Measurements from ENCODE around the gene RAB7A. TPM values are rescaled to one million over a fixed set of nuclear protein-coding genes. Genes with fewer than 3 reads are reported as not detected.

RAB7A gene
- total RNA-seq, 4 donors from 2014 or later = 45.0 to 121 (median 101) TPM

DNA sequence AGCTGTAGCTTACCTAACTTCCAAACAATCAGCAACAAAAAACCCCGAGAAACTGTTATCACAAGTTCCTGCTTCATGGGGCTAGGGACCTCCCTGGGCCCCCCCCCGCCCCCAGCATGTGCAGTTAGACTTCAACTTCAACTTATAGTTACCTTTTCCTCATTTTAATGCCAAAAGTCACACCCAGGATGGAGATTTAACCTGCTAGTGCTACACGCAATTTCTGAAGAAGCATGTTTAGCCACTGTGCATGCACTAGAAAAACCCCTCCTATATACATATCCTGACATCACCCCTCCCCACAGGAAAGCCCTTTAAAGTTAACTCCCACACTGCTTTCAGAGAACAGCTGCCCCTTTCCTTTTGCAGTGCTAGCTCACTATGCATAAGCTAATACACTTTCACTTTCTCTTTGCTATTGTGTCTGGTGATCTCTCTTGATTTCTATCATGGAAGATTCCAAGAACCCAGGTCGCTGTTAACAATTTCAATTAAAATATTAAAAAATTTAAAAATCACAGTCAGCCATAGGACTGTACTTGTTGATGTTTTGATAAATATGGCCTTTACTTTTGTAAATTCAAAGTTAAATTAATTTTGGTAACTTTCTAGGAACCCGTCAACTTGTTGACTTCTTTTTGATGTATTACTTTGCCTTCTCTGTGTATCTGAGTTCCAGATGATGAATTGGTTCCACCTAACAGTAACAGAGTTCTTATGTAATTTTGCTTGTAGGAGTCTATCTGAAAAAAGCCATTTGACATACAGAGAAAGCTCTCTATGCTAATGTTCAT is 78.2 kb downstream of the RAB7A start:
- intact Hi-C loops (cut with DNase I; ENCODE audit: low total_unique reads) = no loop called here
- Histone ChIP-seq H3K4me3 (peak overlapping the region in 1 of 4 donors; percentile 3), H3K9me3 (no peaks in the 10 kb centered on the region), H3K27ac (peak overlapping the region; percentile 47 to 68 (median 56)), H3K4me1 (peaks cover 14 to 56% (median 20%) of the 10 kb centered on the region in 4 donors), H3K27me3 (no peaks in the 10 kb centered on the region), H3K36me3 (peaks cover 0 to 24% (median 10%) of the 10 kb centered on the region in 4 donors)
- no peak for DNase-seq
- 33 to 34% methylated on average over 4 to 5 of the region's 5 CpGs for WGBS, 2 donors (ENCODE audit: low coverage in 1 of 2)
- in situ Hi-C loops (cut with MboI; ENCODE audit: low pct_ligation_motif_present in 1 of 4, low pct_unique_long_range_greater_than_20kb in 1 of 4, low sequenced_read_pairs in 3 of 4) = no loop called here
- TF ChIP-seq, protein P1, sequence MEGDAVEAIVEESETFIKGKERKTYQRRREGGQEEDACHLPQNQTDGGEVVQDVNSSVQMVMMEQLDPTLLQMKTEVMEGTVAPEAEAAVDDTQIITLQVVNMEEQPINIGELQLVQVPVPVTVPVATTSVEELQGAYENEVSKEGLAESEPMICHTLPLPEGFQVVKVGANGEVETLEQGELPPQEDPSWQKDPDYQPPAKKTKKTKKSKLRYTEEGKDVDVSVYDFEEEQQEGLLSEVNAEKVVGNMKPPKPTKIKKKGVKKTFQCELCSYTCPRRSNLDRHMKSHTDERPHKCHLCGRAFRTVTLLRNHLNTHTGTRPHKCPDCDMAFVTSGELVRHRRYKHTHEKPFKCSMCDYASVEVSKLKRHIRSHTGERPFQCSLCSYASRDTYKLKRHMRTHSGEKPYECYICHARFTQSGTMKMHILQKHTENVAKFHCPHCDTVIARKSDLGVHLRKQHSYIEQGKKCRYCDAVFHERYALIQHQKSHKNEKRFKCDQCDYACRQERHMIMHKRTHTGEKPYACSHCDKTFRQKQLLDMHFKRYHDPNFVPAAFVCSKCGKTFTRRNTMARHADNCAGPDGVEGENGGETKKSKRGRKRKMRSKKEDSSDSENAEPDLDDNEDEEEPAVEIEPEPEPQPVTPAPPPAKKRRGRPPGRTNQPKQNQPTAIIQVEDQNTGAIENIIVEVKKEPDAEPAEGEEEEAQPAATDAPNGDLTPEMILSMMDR (IDR thresholded peaks at IDR 0.05) = no peak

DNA sequence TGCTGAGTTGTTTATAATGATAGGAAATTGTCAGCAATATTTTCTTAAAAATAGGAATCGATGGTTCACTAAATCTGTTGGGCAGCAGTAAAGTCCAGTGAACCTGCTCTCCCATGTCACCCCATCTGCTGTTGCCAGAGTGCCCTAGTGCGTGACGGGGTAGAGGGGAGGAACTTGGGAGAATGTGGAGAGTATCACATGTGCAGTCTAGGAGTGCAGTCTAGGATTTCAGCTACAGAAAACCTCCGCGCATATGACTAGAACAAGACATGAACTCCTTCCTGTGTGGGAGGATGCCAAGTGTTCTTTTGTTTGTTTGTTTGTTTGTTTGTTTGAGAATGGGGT is 78.8 kb downstream of the RAB7A start:
- no peaks in the 10 kb centered on the region for H3K9me3 ChIP-seq
- 74% methylated on average over 5 of the region's 5 CpGs; no CpG with 5 or more reads in 1 of the 2 donors for WGBS, 2 donors (ENCODE audit: low coverage in 1 of 2)
- in situ Hi-C loops (cut with MboI; ENCODE audit: low pct_ligation_motif_present in 1 of 4, low pct_unique_long_range_greater_than_20kb in 1 of 4, low sequenced_read_pairs in 3 of 4) (no loop called here), intact Hi-C loops (cut with DNase I; ENCODE audit: low total_unique reads) (no loop called here)
- H3K36me3 ChIP-seq = peaks cover 0 to 19% (median 9%) of the 10 kb centered on the region in 4 donors
- H3K4me1 ChIP-seq = peaks cover 14 to 56% (median 20%) of the 10 kb centered on the region in 4 donors
- no peaks in the 10 kb centered on the region for H3K27me3 ChIP-seq
- H3K4me3 ChIP-seq = peak overlapping the region in 1 of 4 donors; percentile 3
- no peak for DNase-seq
- H3K27ac ChIP-seq = peak overlapping the region; percentile 47 to 68 (median 56)
- TF ChIP-seq POLR2AphosphoS5 (IDR thresholded peaks at IDR 0.05) = no peak
- TF ChIP-seq, protein P1 (IDR thresholded peaks at IDR 0.05) = no peak
- no peak for TF ChIP-seq EP300 (IDR thresholded peaks at IDR 0.05; ENCODE audit: low read depth)
- no peak for TF ChIP-seq POLR2A (IDR thresholded peaks at IDR 0.05)

DNA sequence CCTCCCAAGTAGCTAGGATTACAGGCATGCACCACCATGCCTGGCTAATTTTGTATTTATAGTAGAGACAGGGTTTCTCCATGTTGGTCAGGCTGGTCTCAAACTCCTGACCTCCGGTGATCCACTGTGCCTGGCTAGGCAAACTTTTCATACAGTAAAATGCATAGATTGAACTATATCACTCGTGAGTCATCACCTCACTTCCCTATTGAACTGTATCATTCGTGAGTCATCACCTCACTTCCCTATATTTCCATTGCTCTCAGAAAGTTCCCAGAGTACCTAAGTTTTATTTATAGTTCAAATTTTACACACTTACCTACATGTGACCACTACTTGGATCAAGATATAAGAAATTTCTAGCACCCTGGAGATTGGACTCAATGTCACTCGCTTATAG is 79.8 kb downstream of the RAB7A start:
- DNase-seq = no peak
- TF ChIP-seq POLR2A (IDR thresholded peaks at IDR 0.05) = no peak
- TF ChIP-seq, protein P1 (IDR thresholded peaks at IDR 0.05) = no peak
- no peak for TF ChIP-seq EP300 (IDR thresholded peaks at IDR 0.05; ENCODE audit: low read depth)
- TF ChIP-seq POLR2AphosphoS5 (IDR thresholded peaks at IDR 0.05) = peak in 1 of 3 donors; percentile 32
- Histone ChIP-seq H3K27me3 (no peaks in the 10 kb centered on the region), H3K36me3 (peaks cover 0 to 23% (median 8%) of the 10 kb centered on the region in 4 donors), H3K27ac (peak overlapping the region; percentile 47 to 68 (median 56)), H3K4me3 (no peak overlapping the region), H3K4me1 (peaks cover 14 to 47% (median 20%) of the 10 kb centered on the region in 4 donors), H3K9me3 (no peaks in the 10 kb centered on the region)
- intact Hi-C loops (cut with DNase I; ENCODE audit: low total_unique reads) (no loop called here), in situ Hi-C loops (cut with MboI; ENCODE audit: low pct_ligation_motif_present in 1 of 4, low pct_unique_long_range_greater_than_20kb in 1 of 4, low sequenced_read_pairs in 3 of 4) (no loop called here)
- 58 to 83% methylated on average over 1 to 4 of the region's 4 CpGs for WGBS, 2 donors (ENCODE audit: low coverage in 1 of 2)

DNA sequence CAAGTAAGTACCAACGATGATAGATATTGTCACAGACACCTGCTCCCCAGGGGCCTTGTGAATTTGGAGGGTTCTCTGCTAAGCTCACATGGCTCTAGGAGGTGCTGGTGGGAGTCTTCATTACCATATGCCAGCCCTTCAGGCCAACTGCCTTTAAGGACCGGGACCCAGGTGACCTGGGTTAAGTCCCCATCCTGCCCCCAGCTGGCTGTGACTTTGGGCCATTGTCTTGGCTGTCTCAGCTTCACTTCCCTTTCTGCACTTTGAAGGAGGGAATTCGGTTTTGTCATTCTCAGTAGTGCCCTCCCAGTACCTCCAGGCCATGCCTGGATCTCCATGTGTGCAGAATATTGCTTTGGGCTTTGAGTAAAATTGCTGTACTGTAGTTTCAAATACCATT is 80.6 kb downstream of the RAB7A start:
- no peak for DNase-seq
- TF ChIP-seq POLR2AphosphoS5 (IDR thresholded peaks at IDR 0.05) = no peak
- no peak for TF ChIP-seq EP300 (IDR thresholded peaks at IDR 0.05; ENCODE audit: low read depth)
- in situ Hi-C loops (cut with MboI; ENCODE audit: low pct_ligation_motif_present in 1 of 4, low pct_unique_long_range_greater_than_20kb in 1 of 4, low sequenced_read_pairs in 3 of 4) (no loop called here), intact Hi-C loops (cut with DNase I; ENCODE audit: low total_unique reads) (no loop called here)
- Histone ChIP-seq H3K9me3 (no peaks in the 10 kb centered on the region), H3K27ac (peak overlapping the region in 3 of 4 donors; percentile 43 to 68 (median 52)), H3K4me1 (peaks cover 14 to 43% (median 20%) of the 10 kb centered on the region in 4 donors), H3K4me3 (no peak overlapping the region), H3K36me3 (peaks cover 0 to 23% (median 11%) of the 10 kb centered on the region in 4 donors), H3K27me3 (no peaks in the 10 kb centered on the region)
- 72% methylated on average over 3 of the region's 3 CpGs; no CpG with 5 or more reads in 1 of the 2 donors for WGBS, 2 donors (ENCODE audit: low coverage in 1 of 2)
